CD4-positive, alpha-beta T cell treated with Interleukin-1 beta for 1 hour (primary cell): ENCODE measurements around the gene SPARC.

ENCODE experiments used
- DNase-seq, 2 donors: peaks; one replicate each; pipeline ENCODE4 v3.0.0-alpha.2; 2020 to 2022

Gene SPARC

GRCh38 chr5:151657114-151657513 is 29.6 kb downstream of the SPARC start:
- DNase-seq, result no peak

DNA sequence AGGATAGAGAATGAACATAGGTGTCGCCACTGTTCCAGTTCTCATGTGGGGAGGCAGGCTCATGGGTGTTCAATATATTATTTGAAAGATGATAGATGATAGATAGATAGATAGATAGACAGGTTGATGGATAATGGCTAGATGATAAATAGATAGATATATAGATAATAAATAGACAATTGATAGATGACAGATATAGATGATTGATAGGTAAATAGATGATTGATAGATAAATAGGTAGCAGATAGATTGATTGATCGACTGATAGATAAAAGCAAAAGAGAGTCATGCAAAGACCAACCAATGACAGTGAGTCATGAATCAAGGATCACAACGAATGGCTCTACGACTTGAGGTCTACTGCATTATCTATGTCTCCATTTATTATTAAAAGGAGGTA is 30.4 kb downstream of the SPARC start:
- DNase-seq, result no peak

- peak; percentile 68 to 72 for DNase-seq
Measured at GRCh38 chr5:151651997-151652645, 34.6 kb downstream of the SPARC start.

DNA sequence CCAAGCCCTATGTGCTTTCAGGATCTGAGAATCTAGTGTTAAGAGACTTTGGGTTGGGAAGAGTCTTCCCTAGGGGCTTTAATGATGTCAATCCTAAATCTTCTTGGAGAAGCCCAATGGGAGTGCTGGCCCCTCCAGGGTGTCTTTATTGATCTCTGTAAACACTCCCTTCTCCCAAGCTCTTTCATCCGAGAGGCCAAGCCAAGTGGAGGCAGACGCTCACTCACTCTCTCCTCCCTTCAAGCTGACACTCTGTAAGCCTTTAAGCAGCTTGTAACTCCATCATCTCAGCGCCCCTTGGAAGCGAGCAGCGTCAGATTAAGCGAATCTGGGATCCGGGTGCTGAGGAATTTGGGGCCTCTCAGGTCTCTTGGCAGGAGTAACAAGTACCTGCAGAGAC is 37.7 kb downstream of the SPARC start:
- no peak for DNase-seq

DNA sequence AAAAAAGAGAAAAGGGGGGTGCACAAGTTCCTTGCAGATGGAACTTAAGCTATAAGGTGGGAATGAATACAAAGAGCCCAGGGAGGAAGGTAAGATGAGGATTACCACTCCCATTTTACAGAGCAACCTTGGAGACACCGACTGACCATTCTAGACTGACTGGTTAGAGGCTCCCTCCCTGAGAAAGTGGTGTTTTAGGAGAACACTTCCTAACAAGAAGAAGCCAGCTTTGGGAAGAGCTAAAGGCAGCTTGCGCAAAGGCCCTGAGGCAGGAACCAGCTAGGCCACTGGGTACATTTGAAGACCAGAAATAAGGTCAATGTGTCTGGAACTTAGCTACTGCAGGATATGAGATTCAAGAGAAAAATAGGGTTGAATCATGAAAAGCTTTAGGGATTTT is 38.6 kb downstream of the SPARC start:
- DNase-seq, result no peak

DNA sequence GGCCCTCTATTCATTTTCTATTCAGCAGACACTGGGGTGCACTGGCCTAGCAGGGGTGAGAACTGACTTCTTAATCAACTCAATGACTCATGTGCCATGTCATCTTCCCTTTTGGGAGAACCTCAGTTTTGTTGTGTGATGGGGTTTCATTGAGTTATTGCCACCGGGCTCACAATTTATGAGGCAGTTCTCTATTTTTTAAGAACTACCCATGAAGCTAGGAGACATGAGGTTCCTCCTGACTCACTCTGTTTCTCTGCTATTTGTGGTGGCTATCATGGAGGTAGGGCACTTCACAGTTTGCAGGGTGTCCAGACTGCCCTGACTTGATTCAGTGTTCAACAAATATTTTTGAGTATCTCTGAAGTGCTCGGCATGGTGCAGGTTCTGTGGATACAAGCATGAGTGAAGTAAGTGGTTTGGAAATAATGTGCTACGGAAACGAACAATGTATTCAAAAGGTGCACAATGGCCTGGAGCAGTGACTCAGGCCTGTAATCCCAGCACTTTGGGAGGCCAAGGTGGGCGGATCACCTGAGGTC is 39.3 kb downstream of the SPARC start:
- DNase-seq, result peak in 1 of 2 donors; percentile 43

DNA sequence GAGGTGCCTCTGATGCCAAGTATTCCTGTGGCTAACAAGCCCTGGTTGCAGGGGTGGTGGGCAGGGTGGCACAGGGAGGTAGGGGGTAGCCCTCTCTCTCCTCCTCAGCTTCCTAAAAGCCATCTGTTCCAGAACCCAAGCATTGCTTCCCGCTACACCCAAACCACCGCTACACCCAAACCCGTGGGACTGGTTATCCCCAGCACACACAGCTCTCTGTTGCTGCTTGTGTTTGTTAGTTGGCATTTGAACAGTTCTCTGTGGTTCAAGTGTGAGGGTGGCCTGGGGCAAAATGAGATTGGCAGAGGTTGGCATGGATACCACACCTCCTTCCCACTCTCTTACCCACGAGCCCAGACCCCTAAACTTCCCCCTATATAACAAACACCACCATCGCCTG is 40.4 kb downstream of the SPARC start:
- DNase-seq, result no peak

DNA sequence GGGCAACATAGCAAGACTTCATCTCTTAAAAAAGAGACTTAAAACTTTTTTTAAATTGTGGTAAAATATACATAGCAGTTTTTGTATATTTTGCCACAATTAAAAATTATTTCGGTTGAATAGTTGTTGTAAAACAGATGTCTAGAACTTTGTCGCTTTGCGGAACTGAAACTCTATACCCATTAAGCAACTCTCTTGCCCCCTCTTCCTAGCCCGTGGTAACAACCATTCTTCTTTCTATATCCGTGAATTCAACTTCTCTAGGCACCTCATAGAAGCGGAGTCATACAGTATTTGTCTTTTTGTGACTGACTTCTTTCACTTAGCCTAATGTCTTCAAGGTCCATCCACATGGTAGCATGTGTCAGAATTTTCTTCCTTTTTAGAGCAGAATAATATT is 43.3 kb downstream of the SPARC start:
- DNase-seq, result no peak

- DNase-seq, result no peak
Measured at GRCh38 chr5:151642472-151643140, 44.1 kb downstream of the SPARC start.

DNA sequence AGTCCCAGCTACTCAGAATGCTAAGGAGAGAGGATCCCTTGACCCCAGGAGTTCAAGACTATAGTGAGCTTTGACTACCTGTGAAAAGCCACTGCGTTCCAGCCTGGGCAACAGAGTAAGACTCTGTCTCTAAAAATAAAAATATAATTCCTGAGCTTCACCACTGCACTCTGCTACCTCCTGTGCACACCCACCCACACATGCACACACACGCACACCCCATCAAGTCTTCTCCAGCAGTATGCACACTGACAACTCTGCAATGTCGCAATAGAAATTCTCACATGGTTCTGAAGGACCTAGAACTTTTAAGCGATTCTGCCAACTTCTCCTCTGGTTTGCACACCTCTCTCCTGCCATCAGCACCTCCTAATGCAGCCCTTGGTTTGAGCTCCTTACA is 48.1 kb downstream of the SPARC start:
- DNase-seq, result no peak

- DNase-seq, result no peak
Measured at GRCh38 chr5:151637676-151638075, 49.0 kb downstream of the SPARC start.

GRCh38 chr5:151633892-151634291 is 52.8 kb downstream of the SPARC start:
- DNase-seq, result no peak

DNA sequence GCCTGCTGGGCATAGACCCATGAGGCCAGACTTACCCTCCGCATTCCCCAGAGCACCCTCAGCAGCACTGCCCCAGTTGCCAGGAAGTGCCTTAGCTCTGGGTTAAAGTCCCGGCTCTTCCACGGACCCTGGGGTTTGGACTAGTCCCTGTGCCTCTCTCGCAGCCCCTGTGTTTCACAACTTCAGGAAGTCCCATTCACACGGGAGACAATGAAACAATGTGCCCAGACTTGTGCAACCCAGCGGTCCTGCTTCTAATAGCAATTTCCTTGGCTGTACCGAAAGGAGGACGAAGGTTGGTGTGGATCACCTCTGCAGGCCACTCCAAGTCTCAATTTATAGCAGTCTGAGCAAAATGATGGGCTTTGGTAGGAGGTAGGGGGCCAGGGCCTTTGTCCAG is 53.8 kb downstream of the SPARC start:
- no peak for DNase-seq

GRCh38 chr5:151632524-151632923 is 54.2 kb downstream of the SPARC start:
- no peak for DNase-seq

DNA sequence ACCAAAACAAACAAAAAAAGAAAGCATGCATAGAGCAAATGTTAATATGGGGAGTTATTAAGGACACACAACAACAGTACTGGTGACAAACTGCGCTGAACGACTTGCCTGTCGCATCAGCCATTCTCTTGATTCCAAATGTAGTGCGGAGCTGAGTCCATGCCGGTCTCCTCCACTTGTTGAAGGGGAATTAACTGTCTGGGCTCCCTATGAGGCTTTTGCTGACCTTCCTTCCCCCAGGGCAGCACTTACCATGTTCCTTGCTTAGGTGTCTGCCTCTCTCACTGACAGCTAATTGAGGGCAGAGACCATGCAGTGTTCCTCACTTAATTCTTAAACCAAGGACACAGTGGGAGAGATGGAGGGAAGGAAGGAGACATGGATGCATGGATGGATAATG is 54.8 kb downstream of the SPARC start:
- DNase-seq, result no peak

DNA sequence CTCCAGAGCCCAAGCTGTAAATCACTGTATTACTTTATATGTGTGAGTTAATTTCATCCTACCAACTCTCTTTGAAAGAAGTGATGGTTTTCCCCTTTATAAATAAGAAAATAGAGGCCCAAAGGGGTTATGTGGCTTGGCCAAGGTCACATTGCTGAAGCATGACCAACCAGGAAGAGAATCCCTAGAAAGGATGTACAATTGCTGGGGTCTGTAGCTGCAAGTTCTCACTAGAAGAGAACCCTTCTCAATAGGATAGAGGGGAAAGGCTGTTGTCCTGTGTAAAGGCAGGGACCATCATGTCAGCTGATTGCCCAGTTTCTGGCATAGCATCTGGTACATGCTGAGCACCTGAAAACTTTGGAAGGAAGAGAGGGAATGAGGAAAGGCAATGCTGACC is 56.6 kb downstream of the SPARC start:
- DNase-seq, result no peak

GRCh38 chr5:151628112-151628823 is 58.4 kb downstream of the SPARC start:
- DNase-seq, result no peak

DNA sequence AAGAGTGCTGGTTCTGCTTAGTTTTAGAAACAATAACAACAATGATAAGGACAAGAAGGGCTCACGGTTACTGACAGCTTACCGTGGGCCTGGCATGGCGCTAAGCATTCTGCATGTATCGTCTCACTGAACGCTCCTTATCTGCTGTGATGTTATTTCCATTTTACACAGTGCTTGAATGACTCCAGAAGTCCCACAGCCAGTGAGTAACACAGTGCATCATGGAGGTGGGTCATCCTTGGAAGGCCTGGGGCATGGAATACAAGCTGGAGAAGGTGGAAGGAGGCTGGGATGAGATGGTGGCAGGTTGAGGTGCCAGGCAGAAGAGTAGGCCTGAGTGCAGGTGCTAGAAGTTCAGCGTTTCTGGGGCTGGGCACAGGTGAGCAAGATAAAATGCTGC is 59.1 kb downstream of the SPARC start:
- DNase-seq, result no peak

- DNase-seq, result no peak
Measured at GRCh38 chr5:151625285-151625684, 61.4 kb downstream of the SPARC start.

DNA sequence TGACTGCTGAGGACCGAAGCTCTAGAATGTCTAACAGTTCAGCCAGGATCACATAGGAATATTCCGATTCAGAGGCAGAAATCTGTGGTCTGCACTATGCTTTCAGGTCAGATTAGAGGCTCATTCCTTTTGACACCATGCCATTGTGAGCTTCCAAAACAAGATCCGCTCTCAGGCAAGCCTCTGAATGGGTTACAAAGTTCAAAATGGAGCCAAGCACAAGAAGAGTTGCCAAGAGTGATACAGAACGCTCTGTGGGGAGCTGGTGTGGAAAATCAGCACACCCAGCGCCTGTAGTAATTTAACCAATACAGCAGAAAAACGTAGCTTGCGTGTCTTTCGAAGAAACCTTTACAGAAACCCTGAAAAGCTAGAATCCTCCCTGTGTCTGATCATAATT is 62.2 kb downstream of the SPARC start:
- DNase-seq, result no peak

- no peak for DNase-seq
Measured at GRCh38 chr5:151622367-151623088, 64.2 kb downstream of the SPARC start.

GRCh38 chr5:151620461-151620840 is 66.3 kb downstream of the SPARC start:
- no peak for DNase-seq

GRCh38 chr5:151619812-151620460 is 66.8 kb downstream of the SPARC start:
- DNase-seq, result no peak
